Choroid plexus epithelial cell (primary cell): Measurements from ENCODE around the gene PHACTR4.

Source experiments
- DNase-seq: peaks from one replicate; pipeline ENCODE4 v3.0.0-alpha.2; 2010; ENCODE audit warnings: low read depth
- H3K4me3 ChIP-seq: 2 replicates; pipeline ENCODE4 v1.5.1; 2011; ENCODE audit warnings: low read depth, mild to moderate bottlenecking, control low read depth, low read length, moderate library complexity
- CTCF ChIP-seq: conservative IDR thresholded peaks from 2 replicates; pipeline ENCODE4 v1.5.1; 2011; ENCODE audit warnings: low read depth, mild to moderate bottlenecking, control low read depth, inconsistent platforms, low read length, moderate library complexity

The PHACTR4 gene

GRCh38 chr1:28417441-28417922 is 47.9 kb downstream of the PHACTR4 start:
- TF ChIP-seq CTCF: no peak
- no peak overlapping the region for H3K4me3 ChIP-seq
- peak; percentile 76 for DNase-seq

GRCh38 chr1:28417926-28418637 is 48.5 kb downstream of the PHACTR4 start:
- no peak for TF ChIP-seq CTCF
- DNase-seq: no peak
- H3K4me3 ChIP-seq: no peak overlapping the region

- H3K4me3 ChIP-seq: no peak overlapping the region
- no peak for TF ChIP-seq CTCF
- no peak for DNase-seq
Measured at GRCh38 chr1:28421744-28422143, 52.2 kb downstream of the PHACTR4 start.

- no peak for TF ChIP-seq CTCF
Measured at GRCh38 chr1:28426831-28427230, 57.3 kb downstream of the PHACTR4 start.

GRCh38 chr1:28428012-28428411 is 58.5 kb downstream of the PHACTR4 start:
- TF ChIP-seq CTCF: no peak
- no peak overlapping the region for H3K4me3 ChIP-seq
- DNase-seq: no peak

More at GRCh38 chr1:28426831-28427230, 57.3 kb downstream of the PHACTR4 start:
- no peak overlapping the region for H3K4me3 ChIP-seq
- DNase-seq: no peak

- no peak for TF ChIP-seq CTCF
- DNase-seq: peak; percentile 32
- H3K4me3 ChIP-seq: no peak overlapping the region
Measured at GRCh38 chr1:28428990-28429520, 59.5 kb downstream of the PHACTR4 start.

- no peak for DNase-seq
- TF ChIP-seq CTCF: no peak
- no peak overlapping the region for H3K4me3 ChIP-seq
Measured at GRCh38 chr1:28436211-28436769, 66.8 kb downstream of the PHACTR4 start.
